Measurements from ENCODE around the gene NAP1L4. TPM values are rescaled to one million over a fixed set of nuclear protein-coding genes. Genes with fewer than 3 reads are reported as not detected.

The NAP1L4 gene
- total RNA-seq, 2 donors from 2014 or later: 45.9 to 57.7 TPM

DNA sequence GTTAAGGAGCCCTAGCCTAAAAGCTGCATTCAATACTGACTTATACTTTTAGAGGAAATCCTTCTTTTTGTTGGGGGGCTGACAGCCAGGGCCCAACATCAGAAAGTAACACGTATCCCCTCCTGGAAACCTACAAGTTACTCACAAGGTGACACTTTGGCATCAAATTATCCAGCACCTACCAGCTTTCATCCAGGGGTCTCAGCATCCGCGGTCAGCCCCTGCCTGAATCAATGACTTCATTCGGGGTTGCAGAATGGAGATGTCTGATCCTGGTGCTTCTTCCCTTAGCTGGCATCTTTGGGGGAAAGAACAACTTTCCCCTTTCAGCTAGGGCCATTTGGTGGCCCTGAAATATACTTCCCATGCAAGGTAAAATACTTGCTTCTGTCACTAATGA, 5.3 kb upstream of the NAP1L4 start:
- H3K27me3 ChIP-seq: no peaks in the 10 kb centered on the region
- intact Hi-C loops (cut with DNase I): no loop called here
- DNase-seq (no peak), ATAC-seq (no peak)
- H3K36me3 ChIP-seq (replicated peaks in 1 of 2; ENCODE audit: insufficient read depth in 1 of 2, low read depth in 2 of 2): no peaks in the 10 kb centered on the region
- peaks cover 60% of the 10 kb centered on the region for H3K4me1 ChIP-seq
- H3K27ac ChIP-seq: peak overlapping the region; percentile 26 to 83 (median 67)
- 90 to 92% methylated on average over 4 of the region's 4 CpGs for WGBS, 2 donors
- H3K4me3 ChIP-seq: no peak overlapping the region
- TF ChIP-seq, protein P1, sequence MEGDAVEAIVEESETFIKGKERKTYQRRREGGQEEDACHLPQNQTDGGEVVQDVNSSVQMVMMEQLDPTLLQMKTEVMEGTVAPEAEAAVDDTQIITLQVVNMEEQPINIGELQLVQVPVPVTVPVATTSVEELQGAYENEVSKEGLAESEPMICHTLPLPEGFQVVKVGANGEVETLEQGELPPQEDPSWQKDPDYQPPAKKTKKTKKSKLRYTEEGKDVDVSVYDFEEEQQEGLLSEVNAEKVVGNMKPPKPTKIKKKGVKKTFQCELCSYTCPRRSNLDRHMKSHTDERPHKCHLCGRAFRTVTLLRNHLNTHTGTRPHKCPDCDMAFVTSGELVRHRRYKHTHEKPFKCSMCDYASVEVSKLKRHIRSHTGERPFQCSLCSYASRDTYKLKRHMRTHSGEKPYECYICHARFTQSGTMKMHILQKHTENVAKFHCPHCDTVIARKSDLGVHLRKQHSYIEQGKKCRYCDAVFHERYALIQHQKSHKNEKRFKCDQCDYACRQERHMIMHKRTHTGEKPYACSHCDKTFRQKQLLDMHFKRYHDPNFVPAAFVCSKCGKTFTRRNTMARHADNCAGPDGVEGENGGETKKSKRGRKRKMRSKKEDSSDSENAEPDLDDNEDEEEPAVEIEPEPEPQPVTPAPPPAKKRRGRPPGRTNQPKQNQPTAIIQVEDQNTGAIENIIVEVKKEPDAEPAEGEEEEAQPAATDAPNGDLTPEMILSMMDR (IDR thresholded peaks at IDR 0.05): no peak
- no peak for TF ChIP-seq POLR2A (IDR thresholded peaks at IDR 0.05)
- no peaks in the 10 kb centered on the region for H3K9me3 ChIP-seq

DNA sequence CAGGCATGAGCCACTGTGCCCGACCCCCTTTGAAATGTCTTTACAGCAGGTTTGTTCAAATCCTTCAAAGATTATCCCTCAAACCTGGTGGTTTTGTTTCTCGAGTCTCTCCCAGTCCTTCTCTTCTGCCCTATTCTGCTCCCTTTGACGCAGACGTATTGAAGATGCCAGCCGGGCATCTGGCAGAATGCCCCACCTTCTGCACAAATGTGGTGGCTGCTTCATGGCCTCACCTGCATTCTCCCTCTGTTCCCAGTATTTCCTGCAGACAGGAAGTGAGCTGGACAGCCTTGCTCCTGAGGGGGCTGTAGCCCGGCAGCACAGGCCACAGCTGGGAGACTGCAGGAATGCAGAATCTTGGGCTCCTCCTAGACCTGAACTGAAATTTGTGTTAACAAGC, 4.8 kb upstream of the NAP1L4 start:
- ATAC-seq: no peak
- DNase-seq: peak in 2 of 4 donors; percentile 32 to 55
- 84 to 87% methylated on average over 5 to 6 of the region's 6 CpGs for WGBS, 2 donors
- TF ChIP-seq, protein P1 (IDR thresholded peaks at IDR 0.05): no peak
- TF ChIP-seq POLR2A (IDR thresholded peaks at IDR 0.05): no peak
- no peaks in the 10 kb centered on the region for H3K27me3 ChIP-seq
- intact Hi-C loops (cut with DNase I): no loop called here
- no peak overlapping the region for H3K4me3 ChIP-seq
- peak overlapping the region in 3 of 4 donors; percentile 3 to 83 (median 76) for H3K27ac ChIP-seq
- peaks cover 59% of the 10 kb centered on the region for H3K4me1 ChIP-seq
- H3K9me3 ChIP-seq: no peaks in the 10 kb centered on the region
- H3K36me3 ChIP-seq (replicated peaks in 1 of 2; ENCODE audit: insufficient read depth in 1 of 2, low read depth in 2 of 2): no peaks in the 10 kb centered on the region

DNA sequence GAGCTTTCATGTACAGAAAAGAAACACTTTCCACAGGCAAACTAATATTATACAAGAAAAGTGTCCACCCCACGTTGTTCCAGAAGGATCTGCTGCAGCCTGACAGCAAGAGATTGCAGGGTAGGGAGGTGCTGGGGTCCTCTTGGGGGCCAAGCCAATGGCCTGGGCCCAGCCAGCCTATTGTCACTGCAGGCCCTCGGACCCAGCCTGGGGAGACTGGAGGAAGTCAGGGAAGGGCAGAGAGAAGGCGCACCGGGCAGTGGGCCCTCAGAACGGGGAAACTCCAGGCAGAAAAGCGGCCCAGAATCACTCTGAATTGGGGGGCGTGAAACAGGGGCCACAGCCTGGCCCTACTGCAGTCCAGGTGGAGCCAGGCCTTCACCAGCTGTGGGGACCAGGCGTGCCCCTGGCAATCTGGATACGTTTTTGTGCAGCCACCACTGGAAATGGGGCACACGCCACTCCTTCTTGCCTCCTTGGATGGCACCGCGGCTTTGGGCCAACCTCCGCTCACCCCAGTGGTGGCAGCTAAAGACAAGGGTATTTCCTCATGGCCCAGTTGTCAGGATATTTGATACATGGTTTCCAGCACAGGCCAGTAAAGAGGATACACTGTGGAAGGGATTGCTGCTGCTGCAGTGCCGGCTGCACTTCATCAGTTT, 3.9 kb upstream of the NAP1L4 start:
- peak in 1 of 4 donors; percentile 9 for DNase-seq
- H3K36me3 ChIP-seq (replicated peaks in 1 of 2; ENCODE audit: insufficient read depth in 1 of 2, low read depth in 2 of 2): no peaks in the 10 kb centered on the region
- no peak overlapping the region for H3K4me3 ChIP-seq
- no peak overlapping the region for H3K27ac ChIP-seq
- no peaks in the 10 kb centered on the region for H3K9me3 ChIP-seq
- TF ChIP-seq, protein P1 (IDR thresholded peaks at IDR 0.05): no peak
- no peak for TF ChIP-seq POLR2A (IDR thresholded peaks at IDR 0.05)
- ATAC-seq: no peak
- intact Hi-C loops (cut with DNase I): no loop called here
- peaks cover 50% of the 10 kb centered on the region for H3K4me1 ChIP-seq
- 78 to 79% methylated on average over 12 to 14 of the region's 14 CpGs for WGBS, 2 donors
- no peaks in the 10 kb centered on the region for H3K27me3 ChIP-seq

DNA sequence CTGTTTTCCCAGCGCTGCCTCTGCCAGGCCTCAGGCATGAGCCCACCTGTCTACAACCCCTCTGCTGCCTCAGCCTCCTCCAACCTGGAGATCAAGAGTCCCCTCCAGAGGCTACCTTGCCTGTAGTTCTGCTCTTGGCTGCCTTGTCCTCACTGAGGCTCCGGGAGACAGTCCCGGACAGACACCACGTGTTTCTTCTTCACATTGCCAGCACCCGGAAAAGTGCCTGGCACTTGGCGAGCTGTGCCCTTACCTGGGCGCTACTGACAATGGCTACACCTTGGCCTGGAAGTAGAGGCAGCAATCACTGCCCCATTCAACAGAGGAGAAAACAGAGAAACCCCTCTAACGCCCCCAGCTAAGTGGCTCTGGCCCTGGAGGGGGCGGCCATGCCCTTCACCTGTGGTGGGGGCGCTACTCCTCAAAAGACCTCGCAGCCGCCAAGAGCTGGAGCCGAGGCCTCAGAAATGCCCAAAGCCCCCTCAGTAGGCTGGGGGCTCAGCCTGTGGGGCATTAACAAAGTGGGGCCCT, 3.0 kb upstream of the NAP1L4 start:
- Histone ChIP-seq H3K4me1 (peaks cover 45% of the 10 kb centered on the region), H3K9me3 (no peaks in the 10 kb centered on the region), H3K36me3 (replicated peaks in 1 of 2; ENCODE audit: insufficient read depth in 1 of 2, low read depth in 2 of 2) (no peaks in the 10 kb centered on the region), H3K27ac (no peak overlapping the region), H3K27me3 (no peaks in the 10 kb centered on the region), H3K4me3 (no peak overlapping the region)
- no peak for TF ChIP-seq POLR2A (IDR thresholded peaks at IDR 0.05)
- TF ChIP-seq, protein P1 (IDR thresholded peaks at IDR 0.05): no peak
- intact Hi-C loops (cut with DNase I): no loop called here
- DNase-seq (peak in 1 of 4 donors; percentile 11), ATAC-seq (no peak)
- 73 to 79% methylated on average over 4 to 13 of the region's 13 CpGs for WGBS, 2 donors

DNA sequence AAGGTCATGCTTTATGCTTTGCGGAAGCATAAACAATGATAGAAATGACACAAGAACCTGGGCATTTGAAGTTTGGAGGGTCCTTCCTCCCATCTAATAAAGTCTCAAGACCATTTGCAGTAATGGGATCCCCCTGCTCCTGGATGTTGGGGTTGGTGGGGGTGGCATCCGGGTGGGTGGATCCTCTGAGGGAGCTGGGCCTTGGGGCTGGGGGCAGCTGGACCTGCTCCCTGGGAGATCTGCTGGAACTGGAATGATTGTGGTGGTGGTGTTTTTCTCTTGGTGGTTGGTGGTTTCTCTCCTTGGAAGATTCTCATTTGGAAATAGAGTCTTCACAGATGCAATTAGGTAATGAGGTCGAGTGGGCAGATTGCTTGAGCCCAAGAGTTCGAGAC, 2.2 kb upstream of the NAP1L4 start:
- no peak overlapping the region for H3K4me3 ChIP-seq
- 78 to 88% methylated on average over 4 of the region's 4 CpGs for WGBS, 2 donors
- H3K27ac ChIP-seq: no peak overlapping the region
- intact Hi-C loops (cut with DNase I): no loop called here
- peak in 1 of 4 donors; percentile 1 for DNase-seq
- ATAC-seq: no peak
- peaks cover 45% of the 10 kb centered on the region for H3K4me1 ChIP-seq
- no peaks in the 10 kb centered on the region for H3K27me3 ChIP-seq
- H3K9me3 ChIP-seq: no peaks in the 10 kb centered on the region
- no peaks in the 10 kb centered on the region for H3K36me3 ChIP-seq (replicated peaks in 1 of 2; ENCODE audit: insufficient read depth in 1 of 2, low read depth in 2 of 2)
- TF ChIP-seq POLR2A (IDR thresholded peaks at IDR 0.05): no peak
- TF ChIP-seq, protein P1 (IDR thresholded peaks at IDR 0.05): no peak
